Glomerular endothelial cell (primary cell): ENCODE results near the gene HTR7. TPM values are rescaled to one million over a fixed set of nuclear protein-coding genes. Genes with fewer than 3 reads are reported as not detected.

ENCODE experiments used
- DNase-seq: peaks from one replicate; pipeline ENCODE4 v3.0.0-alpha.2; 2011; ENCODE audit warnings: low read depth, low spot score; ENCODE audit errors: extremely low read depth
- total RNA-seq: library from RNA; depleted of rRNA; stranded (reverse); fragments of >200 nt; gene quantifications from 2 replicates; pipeline ENCODE4 v1.2.3, GENCODE V29; 2015

HTR7 gene
- total RNA-seq, 1 donor from 2014 or later, result 0.58 TPM

- DNase-seq, result no peak
Observed at GRCh38 chr10:90806677-90807076, 51.2 kb downstream of the HTR7 start.

GRCh38 chr10:90805206-90805605 is 52.6 kb downstream of the HTR7 start:
- no peak for DNase-seq

GRCh38 chr10:90804354-90804753 is 53.5 kb downstream of the HTR7 start:
- DNase-seq, result no peak

- no peak for DNase-seq
Observed at GRCh38 chr10:90801608-90802007, 56.2 kb downstream of the HTR7 start.

- DNase-seq, result no peak
Observed at GRCh38 chr10:90800232-90800796, 57.5 kb downstream of the HTR7 start.

GRCh38 chr10:90799172-90799571 is 58.7 kb downstream of the HTR7 start:
- DNase-seq, result no peak

GRCh38 chr10:90798482-90798881 is 59.4 kb downstream of the HTR7 start:
- no peak for DNase-seq

GRCh38 chr10:90790422-90790821 is 67.4 kb downstream of the HTR7 start:
- DNase-seq, result no peak

GRCh38 chr10:90788968-90789367 is 68.9 kb downstream of the HTR7 start:
- DNase-seq, result no peak

- DNase-seq, result no peak
Observed at GRCh38 chr10:90788199-90788491, 69.7 kb downstream of the HTR7 start.

- no peak for DNase-seq
Observed at GRCh38 chr10:90787393-90788198, 70.2 kb downstream of the HTR7 start.

- DNase-seq, result no peak
Observed at GRCh38 chr10:90785782-90786181, 72.1 kb downstream of the HTR7 start.

- no peak for DNase-seq
Observed at GRCh38 chr10:90784771-90785170, 73.1 kb downstream of the HTR7 start.

GRCh38 chr10:90780488-90780887 is 77.4 kb downstream of the HTR7 start:
- no peak for DNase-seq

GRCh38 chr10:90779548-90779947 is 78.3 kb downstream of the HTR7 start:
- DNase-seq, result no peak

- DNase-seq, result no peak
Observed at GRCh38 chr10:90777621-90778020, 80.2 kb downstream of the HTR7 start.

- no peak for DNase-seq
Observed at GRCh38 chr10:90775351-90776028, 82.3 kb downstream of the HTR7 start.

- no peak for DNase-seq
Observed at GRCh38 chr10:90769946-90770841, 87.6 kb downstream of the HTR7 start.

- no peak for DNase-seq
Observed at GRCh38 chr10:90751107-90751997, 106.5 kb downstream of the HTR7 start.

GRCh38 chr10:90746829-90747228 is 111.0 kb downstream of the HTR7 start:
- DNase-seq, result no peak
